Measurements from ENCODE around the gene WWOX. TPM values are rescaled to one million over a fixed set of nuclear protein-coding genes. Genes with fewer than 3 reads are reported as not detected.

Gene WWOX
- total and polyA plus RNA-seq, 2 experiments from 2014 or later = 17.0 to 39.8 TPM

DNA sequence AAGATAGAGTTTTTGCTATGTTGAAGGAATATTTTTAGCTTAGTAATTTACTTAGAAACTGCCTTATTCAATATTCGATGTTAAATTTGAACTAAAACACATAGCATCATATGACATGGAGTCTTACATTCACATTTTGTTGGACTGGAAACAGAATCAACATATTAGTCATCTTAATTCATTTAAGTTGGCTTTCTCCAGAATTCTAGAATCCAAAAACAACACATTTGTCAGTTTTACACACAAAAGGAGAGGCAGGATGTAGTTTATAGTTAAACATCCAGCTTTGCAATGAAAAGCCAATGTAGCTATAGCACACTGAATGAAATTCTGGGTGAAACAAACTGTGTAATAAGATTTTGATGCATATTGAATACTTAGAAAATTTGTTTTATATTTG is 43.3 kb downstream of the WWOX start:
- Histone ChIP-seq H4K20me1 (ENCODE audit: insufficient read depth, poor library complexity, severe bottlenecking) (no peaks in the 10 kb centered on the region), H3K4me1 (ENCODE audit: insufficient read depth) (no peaks in the 10 kb centered on the region), H3K36me3 (replicated peaks; ENCODE audit: insufficient read depth, low read depth) (no peaks in the 10 kb centered on the region), H3K27me3 (no peaks in the 10 kb centered on the region), H3K79me2 (no peaks in the 10 kb centered on the region), H2AFZ (no peak overlapping the region), H3K27ac (no peak overlapping the region), H3K9me2 (replicated peaks; ENCODE audit: insufficient read depth) (no peaks in the 10 kb centered on the region), H3K4me2 (no peak overlapping the region), H3K9me3 (ENCODE audit: low read depth) (no peaks in the 10 kb centered on the region), H3K4me3 (no peak overlapping the region)
- DNase-seq (ENCODE audit: low spot score) = no peak
- no peak for TF ChIP-seq EZH2phosphoT487 (IDR thresholded peaks at IDR 0.05; ENCODE audit: low read depth, severe bottlenecking, unreplicated experiment)
- TF ChIP-seq EZH2 (IDR thresholded peaks at IDR 0.05; ENCODE audit: borderline replicate concordance) = no peak
- TF ChIP-seq, protein P1, sequence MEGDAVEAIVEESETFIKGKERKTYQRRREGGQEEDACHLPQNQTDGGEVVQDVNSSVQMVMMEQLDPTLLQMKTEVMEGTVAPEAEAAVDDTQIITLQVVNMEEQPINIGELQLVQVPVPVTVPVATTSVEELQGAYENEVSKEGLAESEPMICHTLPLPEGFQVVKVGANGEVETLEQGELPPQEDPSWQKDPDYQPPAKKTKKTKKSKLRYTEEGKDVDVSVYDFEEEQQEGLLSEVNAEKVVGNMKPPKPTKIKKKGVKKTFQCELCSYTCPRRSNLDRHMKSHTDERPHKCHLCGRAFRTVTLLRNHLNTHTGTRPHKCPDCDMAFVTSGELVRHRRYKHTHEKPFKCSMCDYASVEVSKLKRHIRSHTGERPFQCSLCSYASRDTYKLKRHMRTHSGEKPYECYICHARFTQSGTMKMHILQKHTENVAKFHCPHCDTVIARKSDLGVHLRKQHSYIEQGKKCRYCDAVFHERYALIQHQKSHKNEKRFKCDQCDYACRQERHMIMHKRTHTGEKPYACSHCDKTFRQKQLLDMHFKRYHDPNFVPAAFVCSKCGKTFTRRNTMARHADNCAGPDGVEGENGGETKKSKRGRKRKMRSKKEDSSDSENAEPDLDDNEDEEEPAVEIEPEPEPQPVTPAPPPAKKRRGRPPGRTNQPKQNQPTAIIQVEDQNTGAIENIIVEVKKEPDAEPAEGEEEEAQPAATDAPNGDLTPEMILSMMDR (IDR thresholded peaks at IDR 0.05; ENCODE audit: poor library complexity) = no peak
- 86% methylated on average over 1 of the region's 1 CpG for WGBS (ENCODE audit: low lambda C conversion rate, missing lambda C conversion rate)

DNA sequence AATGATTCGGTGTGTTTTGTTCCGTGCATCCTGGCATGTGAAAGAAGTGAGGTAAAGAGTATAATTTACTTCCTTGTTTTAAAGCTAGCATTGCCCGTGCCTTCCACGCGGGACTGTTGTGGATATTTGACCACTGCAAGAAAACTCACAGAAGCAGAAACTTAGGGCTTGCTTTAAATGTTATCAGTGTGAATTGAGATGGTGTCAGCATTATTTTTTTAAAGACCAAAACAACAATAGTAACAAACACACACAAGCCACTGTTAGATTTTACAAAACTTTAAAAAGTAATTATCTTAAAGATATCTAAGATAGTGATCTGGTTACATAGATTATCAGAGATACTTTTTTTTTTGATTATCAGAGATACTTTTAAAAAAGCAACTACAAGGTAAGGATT is 47.4 kb downstream of the WWOX start:
- no peak for DNase-seq (ENCODE audit: low spot score)
- no peaks in the 10 kb centered on the region for H3K9me2 ChIP-seq (replicated peaks; ENCODE audit: insufficient read depth)
- no peaks in the 10 kb centered on the region for H3K4me1 ChIP-seq (ENCODE audit: insufficient read depth)
- H3K4me2 ChIP-seq = no peak overlapping the region
- H3K27ac ChIP-seq = no peak overlapping the region
- no peak for TF ChIP-seq EZH2phosphoT487 (IDR thresholded peaks at IDR 0.05; ENCODE audit: low read depth, severe bottlenecking, unreplicated experiment)
- TF ChIP-seq, protein P1 (IDR thresholded peaks at IDR 0.05; ENCODE audit: poor library complexity) = no peak
- no peak for TF ChIP-seq EZH2 (IDR thresholded peaks at IDR 0.05; ENCODE audit: borderline replicate concordance)
- no peaks in the 10 kb centered on the region for H3K9me3 ChIP-seq (ENCODE audit: low read depth)
- no peaks in the 10 kb centered on the region for H3K36me3 ChIP-seq (replicated peaks; ENCODE audit: insufficient read depth, low read depth)
- H3K79me2 ChIP-seq = no peaks in the 10 kb centered on the region
- no peak overlapping the region for H3K4me3 ChIP-seq
- no peak overlapping the region for H2AFZ ChIP-seq
- 90% methylated on average over 5 of the region's 5 CpGs for WGBS (ENCODE audit: low lambda C conversion rate, missing lambda C conversion rate)
- no peaks in the 10 kb centered on the region for H3K27me3 ChIP-seq
- no peaks in the 10 kb centered on the region for H4K20me1 ChIP-seq (ENCODE audit: insufficient read depth, poor library complexity, severe bottlenecking)

- TF ChIP-seq, protein P1 (IDR thresholded peaks at IDR 0.05; ENCODE audit: poor library complexity) = no peak
- TF ChIP-seq EZH2 (IDR thresholded peaks at IDR 0.05; ENCODE audit: borderline replicate concordance) (no peak), EZH2phosphoT487 (IDR thresholded peaks at IDR 0.05; ENCODE audit: low read depth, severe bottlenecking, unreplicated experiment) (no peak)
- Histone ChIP-seq H3K36me3 (replicated peaks; ENCODE audit: insufficient read depth, low read depth) (no peaks in the 10 kb centered on the region), H4K20me1 (ENCODE audit: insufficient read depth, poor library complexity, severe bottlenecking) (no peaks in the 10 kb centered on the region), H3K9me2 (replicated peaks; ENCODE audit: insufficient read depth) (no peaks in the 10 kb centered on the region), H3K27me3 (no peaks in the 10 kb centered on the region), H3K79me2 (no peaks in the 10 kb centered on the region), H3K4me2 (no peak overlapping the region), H2AFZ (no peak overlapping the region), H3K4me3 (no peak overlapping the region), H3K9me3 (ENCODE audit: low read depth) (no peaks in the 10 kb centered on the region), H3K27ac (no peak overlapping the region), H3K4me1 (ENCODE audit: insufficient read depth) (no peaks in the 10 kb centered on the region)
- DNase-seq (ENCODE audit: low spot score) = no peak
- 86% methylated on average over 10 of the region's 10 CpGs for WGBS (ENCODE audit: low lambda C conversion rate, missing lambda C conversion rate)
Measured at GRCh38 chr16:78147911-78148401, 48.5 kb downstream of the WWOX start.

DNA sequence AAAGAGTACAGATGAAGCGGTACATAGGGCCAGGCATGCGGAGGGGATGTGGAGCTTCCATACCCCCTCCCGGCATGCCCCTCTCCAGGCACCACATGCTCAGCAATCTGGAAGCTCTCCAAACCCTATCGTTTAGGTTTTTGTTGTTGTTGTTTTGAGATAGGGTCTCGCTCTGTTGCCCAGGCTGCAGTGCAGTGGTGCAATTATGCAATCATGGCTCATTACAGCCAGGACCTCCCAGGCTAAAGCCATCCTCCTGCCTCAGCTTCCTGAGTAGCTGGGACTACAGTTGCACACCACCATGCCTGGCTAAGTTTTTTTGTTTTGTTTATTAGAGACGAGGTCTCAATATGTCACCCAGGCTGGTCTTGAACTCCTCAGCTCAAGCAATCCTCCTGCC is 50.8 kb downstream of the WWOX start:
- Histone ChIP-seq H3K9me2 (replicated peaks; ENCODE audit: insufficient read depth) (no peaks in the 10 kb centered on the region), H3K79me2 (no peaks in the 10 kb centered on the region), H3K4me3 (no peak overlapping the region), H2AFZ (no peak overlapping the region), H3K9me3 (ENCODE audit: low read depth) (no peaks in the 10 kb centered on the region), H3K4me1 (ENCODE audit: insufficient read depth) (no peaks in the 10 kb centered on the region), H3K4me2 (no peak overlapping the region), H4K20me1 (ENCODE audit: insufficient read depth, poor library complexity, severe bottlenecking) (no peaks in the 10 kb centered on the region), H3K27me3 (no peaks in the 10 kb centered on the region), H3K27ac (no peak overlapping the region), H3K36me3 (replicated peaks; ENCODE audit: insufficient read depth, low read depth) (no peaks in the 10 kb centered on the region)
- 81% methylated on average over 6 of the region's 6 CpGs for WGBS (ENCODE audit: low lambda C conversion rate, missing lambda C conversion rate)
- DNase-seq (ENCODE audit: low spot score) = no peak
- TF ChIP-seq EZH2phosphoT487 (IDR thresholded peaks at IDR 0.05; ENCODE audit: low read depth, severe bottlenecking, unreplicated experiment) (no peak), EZH2 (IDR thresholded peaks at IDR 0.05; ENCODE audit: borderline replicate concordance) (no peak)
- TF ChIP-seq, protein P1 (IDR thresholded peaks at IDR 0.05; ENCODE audit: poor library complexity) = no peak

Data from hepatocyte (in vitro differentiated cells).